IPS-15b (cell line): Measurements from ENCODE around the gene LIMS1.
"Not testable (repeated sequence)": the region's sequence is repeated elsewhere in the genome, so short reads cannot be mapped to it uniquely, and the experiment has no call there.

ENCODE experiments used
- H3K27me3 ChIP-seq: one replicate; pipeline ENCODE4 v1.6.1; 2013; ENCODE audit warnings: low read length; ENCODE audit not compliant: control insufficient read depth, insufficient read depth
- H3K36me3 ChIP-seq: one replicate; pipeline ENCODE4 v1.6.1; 2013; ENCODE audit warnings: low read length; ENCODE audit not compliant: control insufficient read depth, insufficient read depth
- H3K4me1 ChIP-seq: one replicate; pipeline ENCODE4 v1.6.1; 2013; ENCODE audit warnings: mild to moderate bottlenecking, low read length; ENCODE audit not compliant: control insufficient read depth, insufficient read depth
- H3K4me3 ChIP-seq: one replicate; pipeline ENCODE4 v1.5.1; 2013; ENCODE audit warnings: low read depth, low read length
- H3K9ac ChIP-seq: one replicate; pipeline ENCODE4 v1.6.1; 2013; ENCODE audit warnings: low read depth, mild to moderate bottlenecking, low read length
- H3K9me3 ChIP-seq: one replicate; pipeline ENCODE4 v1.6.1; 2013; ENCODE audit warnings: mild to moderate bottlenecking, low read length; ENCODE audit not compliant: control insufficient read depth, insufficient read depth

The LIMS1 gene, protein sequence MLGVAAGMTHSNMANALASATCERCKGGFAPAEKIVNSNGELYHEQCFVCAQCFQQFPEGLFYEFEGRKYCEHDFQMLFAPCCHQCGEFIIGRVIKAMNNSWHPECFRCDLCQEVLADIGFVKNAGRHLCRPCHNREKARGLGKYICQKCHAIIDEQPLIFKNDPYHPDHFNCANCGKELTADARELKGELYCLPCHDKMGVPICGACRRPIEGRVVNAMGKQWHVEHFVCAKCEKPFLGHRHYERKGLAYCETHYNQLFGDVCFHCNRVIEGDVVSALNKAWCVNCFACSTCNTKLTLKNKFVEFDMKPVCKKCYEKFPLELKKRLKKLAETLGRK

DNA sequence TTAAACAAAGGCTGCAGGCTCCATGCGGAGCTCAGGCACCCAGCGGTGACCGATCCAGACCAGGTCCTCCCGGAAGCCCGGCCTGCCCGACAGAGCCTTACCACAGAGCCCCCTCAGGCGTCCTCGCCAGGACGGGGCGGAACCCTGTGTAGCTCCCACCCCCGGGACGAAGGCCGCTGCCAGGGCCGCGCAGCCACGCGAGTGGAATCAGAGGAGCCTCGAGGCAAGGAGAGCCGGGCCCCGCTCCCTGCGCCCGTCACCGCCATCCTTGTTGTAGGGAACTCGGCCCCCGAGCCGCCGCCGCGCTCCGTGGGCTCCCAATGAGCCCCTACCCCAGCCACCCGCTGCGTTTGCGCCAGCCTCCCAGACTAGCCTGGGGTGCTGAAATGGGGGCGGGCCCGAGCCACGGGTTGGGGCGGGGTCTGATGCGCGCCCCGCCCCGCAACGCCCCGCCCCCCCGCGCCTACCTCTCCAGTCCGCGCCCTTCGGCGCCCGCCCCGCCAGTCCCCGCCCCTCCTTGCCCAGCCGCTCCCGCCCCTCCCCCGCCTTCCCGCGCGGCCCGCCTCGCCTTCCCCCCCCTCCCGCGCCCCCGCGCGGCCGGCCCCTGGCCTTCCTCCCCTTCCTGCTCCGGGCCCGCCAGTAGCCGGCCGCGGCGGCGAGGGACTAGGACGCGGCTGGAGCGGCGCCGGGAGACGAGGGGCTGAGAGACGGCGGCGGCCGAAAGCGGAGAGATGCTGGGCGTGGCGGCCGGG lies at the start of gene LIMS1:
TSS of gene LIMS1 (plus strand) at position 639 of the 752 bp plus-strand sequence. CDS start at position 732, 93 bp downstream.
- Histone ChIP-seq H3K4me3 (peak within 1 kb of the TSS; percentile 74), H3K9ac (peak within 1 kb of the TSS; percentile 79), H3K36me3 (no peaks in the 10 kb centered on the region)

DNA sequence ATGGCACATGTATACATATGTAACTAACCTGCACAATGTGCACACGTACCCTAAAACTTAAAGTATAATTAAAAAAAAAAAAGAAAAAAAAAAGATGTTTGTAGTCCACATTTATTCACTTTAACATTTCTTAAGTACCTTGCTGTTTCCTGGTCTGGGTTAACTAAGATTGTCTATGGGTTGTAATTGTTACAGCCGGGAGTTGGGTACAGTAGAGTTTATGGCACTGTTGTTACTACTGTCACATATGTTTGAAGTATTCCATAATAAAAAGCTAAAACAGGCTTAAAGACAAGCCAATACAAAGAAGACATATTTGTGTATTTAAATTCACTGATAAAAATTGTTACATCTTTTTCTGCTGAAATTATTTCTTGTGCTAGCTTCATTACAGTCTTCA lies 49.0 kb upstream of the LIMS1 start:
- Histone ChIP-seq H3K36me3 (peaks cover 13% of the 10 kb centered on the region), H3K4me1 (no peaks in the 10 kb centered on the region), H3K9ac (no peak overlapping the region)

More for the DNA sequence above, at the start of gene LIMS1:
- Histone ChIP-seq H3K4me1 (peaks cover 9% of the 10 kb centered on the region), H3K27me3 (peaks cover 8% of the 10 kb centered on the region), H3K9me3 (no peaks in the 10 kb centered on the region)

DNA sequence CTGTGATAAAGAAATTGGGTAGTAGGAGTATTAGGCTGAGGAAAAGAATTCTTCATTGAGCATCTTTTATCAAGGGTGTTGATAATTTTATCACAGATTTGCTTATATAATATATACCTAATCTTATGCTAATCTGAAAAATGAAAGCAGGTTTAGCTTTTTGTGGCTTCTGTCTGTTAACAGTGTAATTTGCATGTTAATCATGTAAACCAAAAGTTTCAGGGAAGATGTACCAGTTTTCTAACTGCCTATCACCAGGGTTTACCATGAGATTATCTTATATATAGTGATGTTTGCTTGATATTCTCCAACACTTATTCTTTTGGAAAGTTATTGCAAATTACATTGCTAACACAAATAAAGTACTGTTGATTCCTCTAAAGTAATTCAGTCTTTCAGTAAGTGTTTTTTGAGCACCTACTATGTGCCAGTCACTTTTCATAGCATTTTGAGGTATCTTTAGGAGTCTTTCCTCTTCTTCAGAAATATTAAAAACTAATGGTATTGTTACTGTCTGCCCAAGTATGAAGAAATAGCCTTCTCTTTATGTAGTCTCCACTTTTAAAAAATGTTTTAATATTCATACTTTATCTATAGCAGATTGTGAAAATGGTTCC lies 43.7 kb upstream of the LIMS1 start:
- Histone ChIP-seq H3K27me3 (no peaks in the 10 kb centered on the region), H3K36me3 (peaks cover 10% of the 10 kb centered on the region), H3K4me1 (no peaks in the 10 kb centered on the region), H3K4me3 (no peak overlapping the region), H3K9me3 (no peaks in the 10 kb centered on the region), H3K9ac (no peak overlapping the region)

More for the DNA sequence above, 49.0 kb upstream of the LIMS1 start:
- Histone ChIP-seq H3K27me3 (no peaks in the 10 kb centered on the region), H3K9me3 (no peaks in the 10 kb centered on the region), H3K4me3 (no peak overlapping the region)

DNA sequence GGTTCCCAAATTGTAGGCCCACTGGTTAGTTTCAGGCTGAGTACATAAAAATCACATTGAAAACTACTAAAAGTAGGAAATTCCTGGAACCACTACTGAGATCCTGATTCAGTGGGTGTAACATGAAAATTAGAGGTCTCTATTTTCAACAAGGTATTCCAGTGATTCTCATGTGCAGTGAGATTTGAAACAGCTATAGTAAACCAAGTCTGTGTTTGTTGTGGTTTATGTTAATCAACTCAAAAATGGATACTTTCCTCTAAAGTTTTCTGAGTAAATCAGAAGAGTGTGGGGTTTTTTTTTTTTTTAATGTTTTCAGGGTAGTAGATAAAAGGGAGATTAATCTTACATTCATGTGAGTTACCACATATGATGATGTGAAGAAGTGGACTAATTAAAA lies 42.4 kb upstream of the LIMS1 start:
- H3K36me3 ChIP-seq = peaks cover 8% of the 10 kb centered on the region
- H3K4me1 ChIP-seq = no peaks in the 10 kb centered on the region
- no peak overlapping the region for H3K9ac ChIP-seq
- H3K27me3 ChIP-seq = no peaks in the 10 kb centered on the region
- no peak overlapping the region for H3K4me3 ChIP-seq
- H3K9me3 ChIP-seq = no peaks in the 10 kb centered on the region

DNA sequence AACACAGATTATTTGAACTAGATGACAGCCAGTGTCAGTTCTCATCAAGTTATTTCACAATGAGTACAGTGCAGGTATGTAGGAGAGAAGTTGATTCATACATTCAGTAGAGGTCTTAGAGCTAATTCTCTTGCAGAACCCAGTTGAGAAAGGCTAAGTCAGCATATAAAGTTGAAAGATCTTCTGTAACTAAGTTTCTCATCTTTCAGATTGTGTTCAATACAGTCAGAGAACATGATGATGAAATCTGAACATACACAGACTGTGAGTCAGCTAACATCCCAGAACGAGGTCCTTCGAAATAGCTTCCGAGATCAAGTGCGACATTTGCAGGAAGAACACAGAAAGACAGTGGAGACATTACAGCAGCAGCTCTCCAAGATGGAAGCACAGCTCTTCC lies 41.9 kb upstream of the LIMS1 start:
- Histone ChIP-seq H3K9ac (no peak overlapping the region), H3K4me3 (no peak overlapping the region), H3K9me3 (no peaks in the 10 kb centered on the region), H3K4me1 (no peaks in the 10 kb centered on the region), H3K36me3 (peaks cover 7% of the 10 kb centered on the region), H3K27me3 (no peaks in the 10 kb centered on the region)

DNA sequence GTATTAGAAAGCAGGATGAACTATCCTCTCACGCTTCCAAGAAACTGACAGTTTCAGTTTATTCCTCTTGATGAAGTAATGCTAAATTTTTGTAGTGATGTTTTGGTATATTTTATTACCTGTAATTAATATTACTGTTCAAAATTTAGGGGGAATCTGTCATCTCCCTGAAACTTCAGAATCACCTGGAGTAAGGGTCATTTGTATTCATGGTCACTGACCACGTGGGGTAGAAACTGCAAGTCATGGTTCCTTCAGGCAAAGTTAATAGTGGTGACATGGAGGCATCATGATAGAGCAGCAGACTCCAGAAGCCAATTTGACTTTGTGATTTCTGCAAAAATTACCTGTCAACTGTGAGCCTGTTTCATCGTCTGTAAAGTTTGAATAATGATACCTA lies 38.1 kb upstream of the LIMS1 start:
- not testable (repeated sequence) for H3K9me3 ChIP-seq, H3K27me3 ChIP-seq, H3K9ac ChIP-seq, H3K4me1 ChIP-seq, H3K36me3 ChIP-seq, H3K4me3 ChIP-seq

DNA sequence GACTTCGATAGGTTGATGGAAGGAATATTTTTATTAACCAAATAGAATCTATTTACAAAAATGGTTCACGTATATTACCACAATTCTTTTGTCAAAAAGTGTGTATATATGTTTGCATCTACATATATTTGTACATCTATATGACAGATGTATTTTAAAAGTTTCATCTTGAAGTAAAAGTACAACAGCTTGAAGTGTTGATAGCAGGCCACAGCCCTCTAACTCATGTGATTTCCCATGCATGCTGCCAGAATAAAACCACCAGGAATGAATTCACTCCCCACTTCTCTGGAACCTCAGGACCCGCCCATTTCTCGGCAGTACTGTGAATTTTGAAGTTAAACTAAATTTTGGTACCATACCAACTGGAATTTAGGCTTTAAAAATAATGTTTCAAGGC lies 26.6 kb upstream of the LIMS1 start:
- H3K27me3 ChIP-seq, H3K9ac ChIP-seq, H3K4me1 ChIP-seq, H3K36me3 ChIP-seq, H3K4me3 ChIP-seq, H3K9me3 ChIP-seq: not testable (repeated sequence)

DNA sequence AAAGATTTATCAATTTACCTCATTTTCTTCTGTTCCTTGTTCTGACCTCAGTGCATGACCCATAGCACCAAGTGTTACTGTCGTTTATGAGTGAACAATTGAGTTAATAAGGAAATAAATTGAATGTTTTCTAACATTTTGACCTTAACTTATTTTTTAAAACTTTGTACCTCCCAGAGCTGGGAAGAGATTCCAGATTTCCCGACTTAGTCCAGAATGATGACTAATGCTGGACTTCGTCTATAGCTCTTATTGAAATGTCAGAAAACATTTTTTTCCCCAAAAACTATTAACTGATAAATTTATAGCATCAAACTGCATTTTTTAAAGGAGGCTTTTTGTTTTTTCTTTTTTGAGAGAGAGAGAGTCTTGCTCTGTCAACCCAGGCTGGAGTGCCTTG lies 21.8 kb upstream of the LIMS1 start:
- not testable (repeated sequence) for H3K9ac ChIP-seq, H3K9me3 ChIP-seq, H3K27me3 ChIP-seq, H3K4me1 ChIP-seq, H3K4me3 ChIP-seq, H3K36me3 ChIP-seq

DNA sequence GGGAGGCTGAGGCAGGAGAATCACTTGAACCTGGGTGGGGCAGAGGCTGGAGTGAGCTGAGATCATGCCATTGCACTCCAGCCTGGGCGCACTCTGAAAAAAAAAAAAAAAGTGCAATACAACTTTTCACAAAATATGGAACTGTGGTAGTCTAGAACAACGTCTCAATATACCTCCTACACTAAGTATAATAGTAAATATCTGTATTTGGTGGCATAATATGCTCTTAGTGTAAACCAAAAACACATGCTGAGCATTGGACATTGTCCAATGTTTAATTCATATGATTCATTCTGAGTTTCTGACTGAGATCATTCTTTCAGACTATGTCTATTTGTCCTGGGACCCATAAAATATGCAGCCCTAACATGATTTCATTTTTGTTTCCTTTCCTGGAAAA lies 19.8 kb upstream of the LIMS1 start:
- not testable (repeated sequence) for H3K4me3 ChIP-seq, H3K27me3 ChIP-seq, H3K36me3 ChIP-seq, H3K9me3 ChIP-seq, H3K9ac ChIP-seq, H3K4me1 ChIP-seq

DNA sequence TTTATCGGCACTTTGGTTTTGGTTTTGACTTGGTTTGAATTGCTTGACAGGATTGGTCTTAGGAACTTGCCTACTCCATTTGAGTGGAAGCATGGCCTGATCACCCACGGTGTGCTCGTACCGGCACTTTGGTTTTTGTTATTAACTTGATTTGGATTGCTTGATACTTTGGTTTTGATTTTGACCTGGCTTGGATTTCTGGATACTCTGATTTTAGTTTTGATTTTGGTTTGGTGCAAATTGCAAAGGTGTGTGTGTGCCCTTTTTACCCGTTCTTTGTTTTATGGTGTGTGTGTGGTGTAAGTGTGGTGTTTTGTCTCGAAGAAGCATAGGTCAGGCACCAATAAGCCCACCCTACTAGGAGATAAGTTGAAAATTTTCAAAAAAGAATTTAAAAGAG lies 9.6 kb upstream of the LIMS1 start:
- not testable (repeated sequence) for H3K4me1 ChIP-seq, H3K4me3 ChIP-seq, H3K27me3 ChIP-seq, H3K9ac ChIP-seq, H3K9me3 ChIP-seq, H3K36me3 ChIP-seq

DNA sequence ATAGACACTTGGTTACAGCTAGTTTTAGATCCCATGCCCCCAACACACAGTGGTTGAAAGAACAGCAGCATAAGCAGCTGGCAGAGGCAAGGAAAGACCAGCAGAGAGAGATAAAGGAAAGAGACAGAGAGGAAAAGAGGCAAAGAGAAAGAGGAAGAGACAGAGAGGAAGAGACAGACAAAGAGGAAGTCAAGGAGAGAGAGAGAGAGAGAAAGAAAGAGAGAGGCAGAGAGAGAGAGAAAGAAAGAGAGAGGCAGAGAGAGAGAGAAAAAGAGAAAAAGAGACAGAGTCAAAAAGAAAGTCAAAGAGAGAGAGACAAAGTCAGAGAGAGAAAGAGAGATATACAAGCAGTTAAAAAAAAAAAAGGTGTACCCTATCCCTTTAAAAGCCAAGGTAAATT lies 9.0 kb upstream of the LIMS1 start:
- H3K4me1 ChIP-seq, H3K36me3 ChIP-seq, H3K9me3 ChIP-seq, H3K4me3 ChIP-seq, H3K9ac ChIP-seq, H3K27me3 ChIP-seq: not testable (repeated sequence)

DNA sequence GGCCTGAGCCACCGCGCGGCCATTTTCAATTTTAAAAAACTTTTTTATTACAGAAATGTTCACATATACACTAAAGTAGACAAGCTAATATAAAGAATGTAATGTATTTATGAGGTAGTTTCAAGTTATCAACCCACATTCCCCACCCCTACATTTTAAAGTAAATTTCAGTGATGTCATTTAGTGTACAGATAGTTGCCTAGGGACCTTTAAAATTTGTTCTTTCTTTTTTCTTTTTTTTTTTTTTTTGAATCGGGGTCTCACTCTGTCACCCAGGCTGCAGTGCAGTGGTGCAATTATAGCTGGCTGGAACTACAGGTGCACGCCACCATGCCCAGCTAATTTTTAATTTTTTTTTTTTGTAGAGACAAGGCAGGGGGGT lies 2.6 kb upstream of the LIMS1 start:
- Histone ChIP-seq H3K9me3 (no peaks in the 10 kb centered on the region), H3K4me3 (no peak overlapping the region), H3K36me3 (no peaks in the 10 kb centered on the region), H3K9ac (no peak overlapping the region), H3K4me1 (peaks cover 3% of the 10 kb centered on the region), H3K27me3 (peaks cover 8% of the 10 kb centered on the region)
